ENCODE measurements around the gene GALNT16. TPM values are rescaled to one million over a fixed set of nuclear protein-coding genes. Genes with fewer than 3 reads are reported as not detected.

GALNT16 gene
- total and polyA plus RNA-seq, 2 of the 8 experiments (the other 6 are each of a cell fraction or from before 2014, with no cell fraction given): 5.4 to 6.3 TPM

- no peak for TF ChIP-seq TAF7 (optimal IDR thresholded peaks at IDR 0.05; ENCODE audit: borderline replicate concordance, low read depth, low read length)
- TF ChIP-seq USF2 (IDR thresholded peaks at IDR 0.05; ENCODE audit: low read length): no peak
- no peak for TF ChIP-seq KDM5A (IDR thresholded peaks at IDR 0.05; ENCODE audit: low read length)
- TF ChIP-seq SIX5 (IDR thresholded peaks at IDR 0.05; ENCODE audit: low read depth, low read length): no peak
- no peak for TF ChIP-seq GTF2F1 (IDR thresholded peaks at IDR 0.05; ENCODE audit: borderline replicate concordance, low read depth, low read length)
Measured at GRCh38 chr14:69303086-69303485, 43.1 kb downstream of the GALNT16 start (continued).

All from H1 (cell line).